Stimulated activated CD4-positive, alpha-beta T cell treated with anti-CD3 and anti-CD28 coated beads, Interleukin-1b, Interleukin-23, amount 100 ng/mL, for 48 hours (primary cell): ENCODE data around the gene RAPGEF1.

Experiments
- DNase-seq: peaks from one replicate; pipeline ENCODE4 v3.0.0-alpha.2; 2020

Gene RAPGEF1

DNA sequence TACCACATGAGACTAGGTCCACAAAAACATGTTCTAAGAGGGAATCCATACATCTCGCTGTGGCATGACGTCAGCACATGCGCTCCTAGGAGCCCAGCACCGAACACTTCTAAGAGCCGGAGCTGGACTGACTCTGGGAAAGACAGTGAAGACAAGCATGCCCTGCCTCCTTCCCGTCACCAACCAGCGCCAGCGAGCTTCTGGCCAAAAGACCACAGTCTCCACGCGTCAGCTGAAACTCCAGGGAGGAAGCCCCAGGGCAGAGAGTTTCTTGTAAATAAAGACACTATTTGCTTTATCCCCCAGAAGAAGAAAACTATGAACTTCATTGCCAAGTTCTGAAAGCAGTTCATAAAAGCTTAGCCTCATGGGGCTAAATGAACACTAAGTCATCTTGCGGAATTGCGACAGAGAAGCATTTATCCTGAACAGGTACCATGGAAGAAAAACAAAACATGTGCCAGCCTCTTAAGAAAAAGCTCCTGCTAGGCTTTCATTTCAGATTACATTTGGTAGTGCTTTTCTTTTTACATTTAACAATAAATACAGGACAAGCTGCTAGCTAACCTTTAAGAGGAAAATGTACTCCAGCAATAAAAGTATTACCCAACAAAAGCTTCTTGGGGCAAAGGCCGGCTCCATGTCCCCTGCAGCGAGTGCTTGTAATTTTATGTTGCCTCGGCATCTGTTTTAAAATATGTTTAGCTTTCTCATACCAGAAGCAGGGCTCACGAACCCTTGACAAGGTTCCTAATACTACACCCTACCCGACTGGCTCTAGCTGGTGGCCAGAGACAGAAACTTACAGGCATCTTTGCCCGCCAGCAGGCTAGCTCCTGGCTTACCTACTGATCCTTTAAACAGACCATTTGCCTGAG, 98.0 kb downstream of the RAPGEF1 start:
- DNase-seq = no peak

- no peak for DNase-seq
These were observed 99.3 kb downstream of the RAPGEF1 start for GRCh38 chr9:131640438-131641137.

DNA sequence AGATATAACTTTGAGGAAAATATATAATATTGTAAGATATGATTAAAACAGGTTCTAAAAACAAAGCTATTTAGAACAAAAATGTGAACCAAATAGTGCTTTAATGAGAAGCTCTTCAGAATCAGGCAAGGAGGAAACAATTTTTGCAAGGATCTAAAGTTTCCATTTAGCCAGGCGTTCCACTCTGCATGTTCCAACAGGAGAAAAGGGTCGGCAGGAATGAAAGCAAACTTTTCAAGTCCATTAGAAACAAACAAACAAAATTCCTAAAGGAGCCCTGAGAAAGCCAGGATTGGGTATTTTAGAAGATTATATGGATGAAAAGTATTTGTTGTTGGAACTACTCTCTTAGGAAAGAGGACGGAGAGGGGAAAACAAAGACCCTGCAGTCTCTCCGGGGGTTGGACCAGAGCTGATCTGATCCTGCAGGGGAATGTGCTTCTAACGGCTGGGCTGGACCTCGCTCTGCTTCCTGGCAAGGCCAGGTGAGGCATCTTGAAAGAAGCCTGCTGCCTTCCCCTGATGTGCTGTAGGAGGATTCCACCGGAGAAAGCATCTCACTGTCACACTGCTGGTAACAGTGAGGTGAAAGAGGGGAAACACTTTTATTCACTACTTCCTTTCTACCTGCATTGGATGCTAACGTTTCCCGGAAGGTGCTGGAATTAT, 100.0 kb downstream of the RAPGEF1 start:
- no peak for DNase-seq

- no peak for DNase-seq
These were observed 103.3 kb downstream of the RAPGEF1 start for GRCh38 chr9:131636593-131636992.

DNA sequence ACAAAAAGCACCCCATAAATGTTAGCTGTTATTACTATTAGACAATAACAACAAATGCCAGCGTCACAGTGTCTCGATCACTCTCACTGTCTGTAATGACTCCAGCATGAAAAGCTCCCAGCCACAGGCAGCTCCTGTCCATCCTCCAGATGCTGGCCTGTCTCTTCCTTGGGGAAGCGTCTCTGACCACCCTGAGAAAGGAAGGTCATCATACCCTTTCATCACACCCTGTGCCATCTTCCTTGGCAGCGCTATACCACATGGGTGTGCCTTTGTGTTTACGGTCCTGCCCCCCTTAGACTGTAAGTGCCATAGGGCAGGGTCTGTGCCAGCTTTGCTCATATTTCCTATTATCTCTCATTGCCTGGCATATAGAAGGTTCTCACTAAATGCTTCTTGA, 104.0 kb downstream of the RAPGEF1 start:
- no peak for DNase-seq

DNA sequence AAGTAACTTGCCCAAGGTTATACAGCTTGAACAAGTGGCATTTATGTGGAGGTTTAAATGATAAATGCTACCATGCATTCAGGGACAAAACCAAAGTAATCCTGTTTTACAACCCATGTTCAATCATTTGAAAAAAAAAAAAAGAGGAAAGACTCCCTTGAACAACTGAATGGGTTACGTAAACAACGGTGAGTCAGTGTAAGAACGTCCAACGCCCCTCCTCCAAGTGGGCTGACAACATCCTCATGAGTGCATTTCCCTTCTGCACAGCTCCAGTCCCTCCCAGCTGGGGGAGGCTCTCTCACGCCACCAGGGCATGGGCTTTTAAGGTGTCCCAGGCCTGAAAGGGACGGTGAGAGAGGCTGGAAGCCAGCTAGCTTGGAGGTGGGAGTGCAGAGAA, 104.6 kb downstream of the RAPGEF1 start:
- DNase-seq = peak; percentile 74

DNA sequence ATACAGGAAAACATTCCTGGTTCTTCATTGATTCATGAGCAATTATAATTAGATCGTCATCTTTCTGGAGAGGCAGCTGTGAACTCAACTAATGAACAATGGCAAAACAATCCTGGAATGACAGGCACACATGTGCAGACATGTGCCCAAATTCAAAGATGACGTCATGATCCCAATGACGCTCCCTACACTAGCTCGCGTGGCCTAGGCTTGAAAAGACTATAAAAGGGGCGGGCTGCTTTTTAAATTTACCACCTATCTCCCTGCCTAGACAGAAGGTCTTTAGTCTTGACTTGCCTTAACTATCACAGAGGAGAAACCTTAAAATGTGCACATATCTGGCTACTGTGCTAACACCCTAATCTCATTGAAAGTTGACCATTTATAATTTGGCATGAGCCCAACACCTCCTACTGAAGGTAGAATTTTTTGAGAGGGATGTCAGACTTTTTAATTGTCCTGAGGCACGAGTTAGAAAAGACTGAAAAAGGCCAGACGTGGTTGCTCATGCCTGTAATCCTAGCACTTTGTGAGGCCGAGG, 106.3 kb downstream of the RAPGEF1 start:
- DNase-seq = no peak

DNA sequence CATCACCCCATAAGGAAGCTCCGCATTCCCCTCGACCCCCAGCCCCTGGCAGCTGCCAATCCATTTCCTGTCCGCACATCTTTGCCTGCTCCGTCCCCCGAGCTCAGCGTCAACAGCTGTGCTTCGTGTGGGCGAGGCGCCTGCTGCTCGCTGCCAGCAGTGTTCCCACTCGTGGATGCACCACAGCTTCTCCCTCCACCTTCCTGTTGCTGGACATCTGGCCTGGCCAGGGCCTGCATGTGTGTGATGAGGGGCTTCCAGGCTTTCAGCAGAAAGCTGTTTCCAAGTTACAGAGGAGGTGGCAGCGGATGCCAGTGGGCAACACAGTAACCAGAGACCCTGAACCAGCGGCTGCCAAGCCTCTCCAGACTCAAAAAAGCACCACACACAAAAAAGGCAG, 108.6 kb downstream of the RAPGEF1 start:
- DNase-seq = no peak

GRCh38 chr9:131630205-131630831, 109.6 kb downstream of the RAPGEF1 start:
- peak; percentile 35 for DNase-seq

DNA sequence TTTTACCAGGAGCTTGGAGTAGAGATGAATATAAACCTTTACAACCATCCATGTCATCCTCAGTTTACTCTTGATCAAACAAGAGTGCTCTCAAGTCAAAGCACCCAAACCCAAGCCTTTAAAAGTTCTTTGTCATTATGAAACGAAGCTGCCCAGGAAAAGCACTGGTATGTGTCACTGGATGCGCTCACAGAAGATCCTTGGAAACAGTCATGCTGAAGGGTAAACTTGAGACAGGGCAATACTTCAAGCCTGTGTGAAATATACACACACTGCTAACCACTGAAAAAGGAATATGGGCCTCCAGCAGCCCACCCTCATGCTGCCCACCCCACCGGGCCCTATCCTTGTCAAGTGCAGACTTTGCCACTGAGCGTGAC, 110.1 kb downstream of the RAPGEF1 start:
- no peak for DNase-seq

DNA sequence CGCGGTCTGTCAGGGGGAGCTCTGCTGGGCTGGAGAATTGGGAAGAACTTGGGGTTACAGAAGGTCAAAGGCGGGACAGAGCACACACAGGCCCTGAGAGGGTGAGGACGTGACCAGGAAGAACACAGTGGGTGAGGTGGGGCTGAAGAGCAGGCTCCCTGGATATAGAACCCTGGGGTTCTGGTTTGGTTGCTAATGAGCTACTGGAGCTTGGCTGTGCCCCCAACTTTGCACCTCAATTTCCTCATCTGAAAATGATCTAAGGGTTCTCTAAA, 110.7 kb downstream of the RAPGEF1 start:
- no peak for DNase-seq

- DNase-seq = no peak
These were observed 111.2 kb downstream of the RAPGEF1 start for GRCh38 chr9:131628459-131629225.

- peak; percentile 54 for DNase-seq
These were observed 112.0 kb downstream of the RAPGEF1 start for GRCh38 chr9:131627648-131628458.

- DNase-seq = no peak
These were observed 112.6 kb downstream of the RAPGEF1 start for GRCh38 chr9:131627326-131627647.

DNA sequence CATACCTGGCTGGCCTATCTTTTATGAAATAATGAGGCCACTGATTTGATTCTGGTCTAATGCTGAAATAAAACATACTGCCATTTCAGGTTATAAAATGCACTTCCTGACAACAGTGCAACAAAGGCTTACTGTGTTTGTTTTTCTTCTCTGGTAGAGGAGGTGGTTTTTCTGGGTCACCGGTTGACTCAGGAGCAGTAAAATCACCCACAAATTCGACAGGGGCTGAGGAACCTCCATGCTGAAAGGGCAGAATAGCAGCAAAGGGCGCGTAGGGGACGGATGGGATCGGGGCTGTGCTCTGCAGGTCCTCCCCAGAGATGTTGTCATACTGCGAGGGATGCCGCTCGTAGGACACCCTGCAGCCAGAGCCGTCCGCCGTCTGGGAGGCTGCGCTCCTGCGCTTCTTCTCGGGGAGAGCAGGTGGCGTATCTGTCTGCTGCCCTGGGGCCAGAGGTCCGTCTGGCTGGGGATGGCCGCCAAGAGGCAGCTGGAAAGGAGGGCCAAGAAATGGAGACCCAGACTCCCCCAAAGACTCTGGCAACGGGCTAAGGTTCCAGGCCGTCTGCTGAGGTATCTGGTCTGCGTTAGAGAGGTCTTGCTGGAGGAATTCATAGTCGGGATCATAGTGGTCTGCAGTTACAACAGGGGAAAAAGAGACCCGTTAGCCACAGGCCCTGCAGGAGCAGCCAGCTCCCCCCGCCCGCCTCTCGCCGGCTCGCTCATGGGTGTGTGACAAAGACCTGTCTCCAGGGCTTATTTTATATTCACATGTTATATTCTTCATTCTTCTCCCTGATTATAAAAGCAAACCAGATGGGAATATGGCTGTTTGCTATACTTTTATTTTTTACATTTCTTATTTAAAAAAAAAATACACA, 113.8 kb downstream of the RAPGEF1 start:
- no peak for DNase-seq

DNA sequence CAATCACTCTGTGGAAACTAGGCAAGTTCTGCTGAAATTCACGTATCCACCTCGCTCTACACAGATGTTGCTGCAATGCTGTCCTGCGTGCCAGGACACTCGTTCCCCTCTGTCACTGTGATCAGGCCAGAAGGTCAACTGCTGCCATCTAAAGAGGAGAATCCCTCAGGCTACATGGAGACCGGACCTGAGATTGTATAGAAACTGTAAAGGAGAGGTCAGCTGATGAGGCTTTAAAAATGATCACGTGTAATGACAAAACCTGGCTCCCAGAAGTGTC, 114.4 kb downstream of the RAPGEF1 start:
- DNase-seq = no peak

GRCh38 chr9:131624636-131625507, 115.0 kb downstream of the RAPGEF1 start:
- no peak for DNase-seq

DNA sequence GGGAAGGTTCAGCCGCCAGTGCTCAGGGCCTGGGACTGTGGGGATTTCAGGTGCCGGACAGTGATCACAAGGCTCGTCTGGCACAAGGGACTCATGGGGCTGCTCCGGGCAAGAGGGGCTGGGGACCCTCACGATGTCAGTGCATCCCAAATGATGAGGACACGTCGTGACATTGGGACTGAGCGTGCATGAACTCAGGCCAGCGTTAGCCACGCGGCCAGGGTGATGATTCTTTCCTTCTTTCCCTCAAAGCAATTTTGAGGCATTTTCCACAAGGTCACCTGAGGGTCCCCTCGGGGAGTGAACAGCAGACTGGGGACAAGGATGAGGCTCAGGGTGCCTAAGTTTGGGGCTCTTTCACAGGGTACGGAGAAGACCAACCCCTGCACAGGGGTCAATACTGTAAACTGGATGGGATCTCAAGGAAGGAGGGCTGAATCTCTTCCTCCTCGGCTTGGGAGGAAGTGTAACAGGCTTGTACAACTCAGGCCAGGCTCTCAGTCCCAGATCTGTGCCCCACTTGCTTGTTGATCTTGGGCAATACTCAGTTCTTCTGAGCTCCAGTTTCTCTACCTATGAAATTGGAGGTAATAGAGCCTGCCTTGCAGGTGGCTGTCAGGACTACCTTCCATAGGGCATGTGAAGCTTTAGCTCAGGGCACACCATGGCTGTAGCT, 116.1 kb downstream of the RAPGEF1 start:
- no peak for DNase-seq

- no peak for DNase-seq
These were observed 117.4 kb downstream of the RAPGEF1 start for GRCh38 chr9:131622523-131622922.
